H1 (cell line): ENCODE measurements around the gene EHBP1.

Experiments
- POLR2A ChIP-seq, 2 experiments: IDR thresholded peaks; 1 replicate in 1 of 2; 2 replicates in 1 of 2; pipeline ENCODE4 v1.6.1; 2011; ENCODE audit warnings: low read depth in 2 of 2, low read length in 2 of 2, mild to moderate bottlenecking in 2 of 2; ENCODE audit errors: control extremely low read depth in 1 of 2
- SIN3A ChIP-seq, 2 experiments: IDR thresholded peaks in 1 of 2; conservative IDR thresholded peaks in 1 of 2; 2 replicates each; pipeline ENCODE4 v1.6.1; 2011 to 2012; ENCODE audit warnings: low read length in 2 of 2, improper control_type of control experiment in 1 of 2, low read depth in 1 of 2, mild to moderate bottlenecking in 1 of 2
- YY1 ChIP-seq: IDR thresholded peaks from 2 replicates; pipeline ENCODE4 v1.6.1; 2011; ENCODE audit warnings: low read depth, mild to moderate bottlenecking, low read length

DNA sequence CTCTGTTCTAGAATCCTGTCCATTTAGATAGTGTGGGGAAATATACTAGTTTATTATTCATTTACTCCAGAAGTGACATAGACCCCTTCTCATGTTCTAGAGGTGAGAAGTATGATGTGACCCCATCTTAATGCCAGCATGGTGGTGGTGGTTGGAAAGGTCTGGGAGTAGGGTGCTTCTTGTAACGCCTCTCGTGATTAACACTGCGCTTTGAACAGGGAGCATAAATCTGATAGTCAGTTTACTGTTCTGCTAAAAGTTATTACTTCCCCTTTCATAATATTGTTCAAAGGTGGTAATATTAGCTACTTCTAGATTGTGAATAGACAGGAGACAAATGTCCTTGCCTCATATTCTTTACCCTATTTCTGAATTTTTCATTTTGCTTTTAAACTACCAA, 35.6 kb downstream of the EHBP1 start:
- no peak for TF ChIP-seq POLR2A (IDR thresholded peaks at IDR 0.05; ENCODE audit: control extremely low read depth in 1 of 2, low read depth in 2 of 2, low read length in 2 of 2)
- TF ChIP-seq YY1, result no peak
- TF ChIP-seq SIN3A (conservative IDR thresholded peaks at IDR 0.05 in 1 of 2, IDR thresholded peaks at IDR 0.05 in 1 of 2; ENCODE audit: low read depth in 1 of 2, low read length in 2 of 2), result no peak
